SW480 (cell line): ENCODE results near the gene DUOX1.

ENCODE experiments used
- DNase-seq: peaks from one replicate; pipeline ENCODE4 v3.0.0-alpha.2; 2016; ENCODE audit warnings: low spot score

Gene DUOX1

GRCh38 chr15:45106002-45106790 is 23.6 kb upstream of the DUOX1 start:
- no peak for DNase-seq

- no peak for DNase-seq
Measured at GRCh38 chr15:45107941-45108630, 21.7 kb upstream of the DUOX1 start.

GRCh38 chr15:45110256-45110820 is 19.5 kb upstream of the DUOX1 start:
- no peak for DNase-seq

- DNase-seq, result no peak
Measured at GRCh38 chr15:45111390-45112142, 18.2 kb upstream of the DUOX1 start.

- DNase-seq, result no peak
Measured at GRCh38 chr15:45112143-45112590, 17.6 kb upstream of the DUOX1 start.

- DNase-seq, result peak; percentile 9
Measured at GRCh38 chr15:45112591-45113379, 17.0 kb upstream of the DUOX1 start.

GRCh38 chr15:45113380-45113990 is 16.3 kb upstream of the DUOX1 start:
- no peak for DNase-seq

- DNase-seq, result peak; percentile 8
Measured at GRCh38 chr15:45114076-45114750, 15.6 kb upstream of the DUOX1 start, which contains the start of the genes DUOX2 and DUOXA2. Gene DUOX2 (minus strand): TSS chr15:45114172. CDS start chr15:45113411, 761 bp downstream. Gene DUOXA2 (plus strand): TSS chr15:45114326. CDS start chr15:45114606, 280 bp downstream.

- no peak for DNase-seq
Measured at GRCh38 chr15:45114751-45115085, 15.1 kb upstream of the DUOX1 start.

GRCh38 chr15:45115312-45115820 is 14.4 kb upstream of the DUOX1 start:
- no peak for DNase-seq

GRCh38 chr15:45116006-45116481 is 13.8 kb upstream of the DUOX1 start:
- DNase-seq, result no peak

GRCh38 chr15:45116482-45117307 is 13.1 kb upstream of the DUOX1 start:
- no peak for DNase-seq

- no peak for DNase-seq
Measured at GRCh38 chr15:45117308-45118130, 12.3 kb upstream of the DUOX1 start.

GRCh38 chr15:45118131-45118588 is 11.6 kb upstream of the DUOX1 start:
- peak; percentile 80 for DNase-seq

GRCh38 chr15:45118996-45119395 is 10.8 kb upstream of the DUOX1 start:
- no peak for DNase-seq

GRCh38 chr15:45120081-45120972 is 9.5 kb upstream of the DUOX1 start:
- DNase-seq, result no peak

GRCh38 chr15:45121020-45121419 is 8.8 kb upstream of the DUOX1 start:
- DNase-seq, result no peak
